SU-DHL-6 (cell line): Measurements from ENCODE around the gene POC1A.

Source experiments
- H2AFZ ChIP-seq: fragments of 200-600 bp; sonication (generic); 2 replicates; pipeline ENCODE4 v1.6.1; 2014; ENCODE audit warnings: low read depth, mild to moderate bottlenecking, moderate library complexity, mixed read lengths, antibody characterized with exemption, low read length; ENCODE audit not compliant: severe bottlenecking
- H3F3A ChIP-seq: fragments of 200-600 bp; shearing (Covaris generic); 2 replicates; pipeline ENCODE4 v1.6.0; 2016; ENCODE audit warnings: antibody characterized with exemption, mild to moderate bottlenecking; ENCODE audit not compliant: insufficient read depth
- H3K27ac ChIP-seq: fragments of 200-600 bp; sonication (generic); 2 replicates; pipeline ENCODE4 v1.5.1; 2016; ENCODE audit warnings: low read depth, mild to moderate bottlenecking, low read length, moderate library complexity, mixed read lengths
- H3K27me3 ChIP-seq: fragments of 200-600 bp; sonication (generic), shearing (Covaris generic); 2 replicates; pipeline ENCODE4 v1.6.0; 2014; ENCODE audit warnings: mild to moderate bottlenecking, low read length
- H3K36me3 ChIP-seq: fragments of 200-600 bp; sonication (generic); 2 replicates; pipeline ENCODE4 v1.6.1; 2014; ENCODE audit warnings: mild to moderate bottlenecking, low read length, mixed read lengths
- H3K4me2 ChIP-seq: fragments of 300-600, 200-600 bp; shearing (Covaris generic), sonication (generic); 2 replicates; pipeline ENCODE4 v1.6.0; 2014; ENCODE audit warnings: low read length, low read depth, mild to moderate bottlenecking; ENCODE audit not compliant: poor library complexity, severe bottlenecking
- H3K4me3 ChIP-seq: fragments of 200-600 bp; sonication (generic); 2 replicates; pipeline ENCODE4 v1.5.1; 2014; ENCODE audit warnings: antibody characterized with exemption, low read length, mild to moderate bottlenecking, mixed read lengths; ENCODE audit not compliant: insufficient read depth, poor library complexity, severe bottlenecking
- H3K79me2 ChIP-seq: fragments of 200-600 bp; sonication (generic); 2 replicates; pipeline ENCODE4 v1.6.1; 2014; ENCODE audit warnings: mild to moderate bottlenecking, low read length, moderate library complexity; ENCODE audit not compliant: insufficient read depth
- H3K9ac ChIP-seq: fragments of 200-600 bp; sonication (generic); 2 replicates; pipeline ENCODE4 v1.7.0; 2014; ENCODE audit warnings: mild to moderate bottlenecking, low read length
- H3K9me2 ChIP-seq: fragments of 200-600 bp; sonication (generic); replicated peaks from 2 replicates; pipeline ENCODE4 v1.6.1; 2014; ENCODE audit warnings: low read length; ENCODE audit not compliant: insufficient read depth
- H3K9me3 ChIP-seq: fragments of 200-600 bp; sonication (generic); 2 replicates; pipeline ENCODE4 v1.6.1; 2014; ENCODE audit warnings: low read length, mixed read lengths; ENCODE audit not compliant: insufficient read depth
- H4K20me1 ChIP-seq: fragments of 200-600 bp; sonication (generic); 2 replicates; pipeline ENCODE4 v1.6.1; 2014; ENCODE audit warnings: low read depth, mild to moderate bottlenecking, antibody characterized with exemption, low read length, moderate library complexity, mixed read lengths
- CTCF ChIP-seq: fragments of 200-600 bp; sonication (generic); IDR thresholded peaks from one replicate; pipeline ENCODE4 v1.5.1; 2017; ENCODE audit warnings: antibody characterized with exemption, mild to moderate bottlenecking, low read length, moderate library complexity; ENCODE audit not compliant: insufficient read depth, poor library complexity, severe bottlenecking
- EZH2phosphoT487 ChIP-seq: fragments of 200-600 bp; sonication (generic), shearing (Covaris generic); conservative IDR thresholded peaks from 2 replicates; pipeline ENCODE4 v1.6.1; 2018; ENCODE audit warnings: mild to moderate bottlenecking, antibody characterized with exemption, low read length, moderate library complexity, mixed read lengths

The POC1A gene

GRCh38 chr3:52056968-52057811 is 97.0 kb downstream of the POC1A start:
- Histone ChIP-seq H3K9ac (peak overlapping the region; percentile 58), H3K9me2 (no peaks in the 10 kb centered on the region), H3K27ac (no peak overlapping the region; the same call in 1 of the 2 replicates), H3K27me3 (no peaks in the 10 kb centered on the region), H3K4me3 (peak overlapping the region; percentile 64), H3K9me3 (no peaks in the 10 kb centered on the region), H4K20me1 (no peaks in the 10 kb centered on the region), H3K36me3 (no peaks in the 10 kb centered on the region), H3F3A (no peaks in the 10 kb centered on the region), H2AFZ (peak overlapping the region; percentile 70), H3K4me2 (peak overlapping the region; percentile 64), H3K79me2 (no peaks in the 10 kb centered on the region)
- TF ChIP-seq EZH2phosphoT487 (no peak), CTCF (no peak)

GRCh38 chr3:52056521-52056967 is 97.7 kb downstream of the POC1A start, which contains the start of gene DUSP7:
TSS of gene DUSP7 (minus strand) at chr3:52056571. CDS start at chr3:52056366, 205 bp downstream.
- H3K79me2 ChIP-seq: no peaks in the 10 kb centered on the region

GRCh38 chr3:52055537-52056351 is 98.5 kb downstream of the POC1A start:
- Histone ChIP-seq H3K79me2 (no peaks in the 10 kb centered on the region), H4K20me1 (no peaks in the 10 kb centered on the region), H3K4me3 (peak overlapping the region; percentile 58), H3K4me2 (peak overlapping the region; percentile 88), H3K36me3 (no peaks in the 10 kb centered on the region), H3K9me3 (no peaks in the 10 kb centered on the region), H2AFZ (peak overlapping the region; percentile 49), H3F3A (no peaks in the 10 kb centered on the region), H3K27me3 (no peaks in the 10 kb centered on the region), H3K9me2 (no peaks in the 10 kb centered on the region), H3K27ac (peak overlapping the region; percentile 44), H3K9ac (peak overlapping the region; percentile 70)
- TF ChIP-seq CTCF (no peak), EZH2phosphoT487 (no peak)

More at GRCh38 chr3:52056521-52056967, 97.7 kb downstream of the POC1A start, which contains the start of gene DUSP7:
- H3F3A ChIP-seq: no peaks in the 10 kb centered on the region
- no peaks in the 10 kb centered on the region for H3K9me2 ChIP-seq
- TF ChIP-seq EZH2phosphoT487: no peak
- no peak for TF ChIP-seq CTCF
- H2AFZ ChIP-seq: peak within 1 kb of the TSS; percentile 70
- H3K9ac ChIP-seq: peak within 1 kb of the TSS; percentile 70
- peak within 1 kb of the TSS; percentile 44 for H3K27ac ChIP-seq
- peak within 1 kb of the TSS; percentile 88 for H3K4me2 ChIP-seq
- no peaks in the 10 kb centered on the region for H4K20me1 ChIP-seq
- no peaks in the 10 kb centered on the region for H3K36me3 ChIP-seq
- H3K27me3 ChIP-seq: no peaks in the 10 kb centered on the region
- peak within 1 kb of the TSS; percentile 64 for H3K4me3 ChIP-seq
- H3K9me3 ChIP-seq: no peaks in the 10 kb centered on the region
